Measurements from ENCODE around the gene CENPV. TPM values are rescaled to one million over a fixed set of nuclear protein-coding genes. Genes with fewer than 3 reads are reported as not detected.

CENPV gene
- total RNA-seq, 2 donors from 2014 or later: 109 to 202 TPM

DNA sequence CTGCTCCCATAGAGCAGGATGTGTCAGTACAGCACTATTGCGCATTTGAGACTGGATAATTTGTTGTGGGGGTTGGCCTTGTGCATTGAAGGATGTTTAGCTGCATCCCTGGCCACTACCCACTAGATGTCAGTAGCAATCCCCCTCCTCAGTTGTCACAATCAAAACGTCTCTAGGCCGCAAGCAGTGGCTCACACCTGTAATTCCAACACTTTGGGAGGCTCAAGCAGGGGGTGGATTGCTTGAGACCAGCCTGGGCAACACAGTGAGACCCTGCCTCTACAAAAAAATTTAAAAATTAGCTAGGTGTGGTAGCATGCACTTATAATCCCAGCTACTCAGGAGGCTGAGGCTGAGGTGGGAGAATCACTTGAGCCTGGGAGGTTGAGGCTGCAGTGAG, 48.4 kb downstream of the CENPV start:
- DNase-seq: peak; percentile 80
- peaks cover 3% of the 10 kb centered on the region for H3K4me1 Mint-ChIP-seq
- no peak overlapping the region for H3K27ac Mint-ChIP-seq

DNA sequence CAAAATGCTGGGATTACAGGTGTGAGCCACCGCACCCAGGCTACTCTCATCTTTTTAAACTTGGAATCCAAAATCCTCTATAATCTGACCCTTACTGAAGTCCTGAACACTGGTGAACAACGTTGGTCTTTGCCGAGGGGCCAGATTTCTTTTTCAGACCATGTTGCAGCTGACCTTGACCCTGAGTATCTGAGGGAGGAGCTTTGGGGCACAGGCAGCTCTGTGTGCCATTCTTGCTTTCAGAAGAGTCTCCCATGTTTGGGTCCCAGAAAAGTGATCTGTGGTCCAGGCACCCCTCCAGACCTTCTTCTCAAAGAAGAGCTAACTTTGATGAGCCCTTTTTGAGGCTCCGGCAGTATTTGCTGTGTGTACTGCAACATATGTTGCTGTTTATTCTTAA, 50.4 kb downstream of the CENPV start:
- H3K36me3 Mint-ChIP-seq (ENCODE audit: low read depth): peaks cover 14% of the 10 kb centered on the region
- H3K4me3 ChIP-seq (ENCODE audit: low read length): no peak overlapping the region
- TF ChIP-seq, protein P1, sequence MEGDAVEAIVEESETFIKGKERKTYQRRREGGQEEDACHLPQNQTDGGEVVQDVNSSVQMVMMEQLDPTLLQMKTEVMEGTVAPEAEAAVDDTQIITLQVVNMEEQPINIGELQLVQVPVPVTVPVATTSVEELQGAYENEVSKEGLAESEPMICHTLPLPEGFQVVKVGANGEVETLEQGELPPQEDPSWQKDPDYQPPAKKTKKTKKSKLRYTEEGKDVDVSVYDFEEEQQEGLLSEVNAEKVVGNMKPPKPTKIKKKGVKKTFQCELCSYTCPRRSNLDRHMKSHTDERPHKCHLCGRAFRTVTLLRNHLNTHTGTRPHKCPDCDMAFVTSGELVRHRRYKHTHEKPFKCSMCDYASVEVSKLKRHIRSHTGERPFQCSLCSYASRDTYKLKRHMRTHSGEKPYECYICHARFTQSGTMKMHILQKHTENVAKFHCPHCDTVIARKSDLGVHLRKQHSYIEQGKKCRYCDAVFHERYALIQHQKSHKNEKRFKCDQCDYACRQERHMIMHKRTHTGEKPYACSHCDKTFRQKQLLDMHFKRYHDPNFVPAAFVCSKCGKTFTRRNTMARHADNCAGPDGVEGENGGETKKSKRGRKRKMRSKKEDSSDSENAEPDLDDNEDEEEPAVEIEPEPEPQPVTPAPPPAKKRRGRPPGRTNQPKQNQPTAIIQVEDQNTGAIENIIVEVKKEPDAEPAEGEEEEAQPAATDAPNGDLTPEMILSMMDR (conservative IDR thresholded peaks at IDR 0.05): no peak
- no peak overlapping the region for H3K27ac Mint-ChIP-seq
- no peak for DNase-seq
- H3K36me3 ChIP-seq (ENCODE audit: control insufficient read depth, insufficient read depth, low read length): peaks cover 8% of the 10 kb centered on the region
- peaks cover 13% of the 10 kb centered on the region for H3K4me1 Mint-ChIP-seq
- peaks cover 9% of the 10 kb centered on the region for H3K4me1 ChIP-seq (ENCODE audit: control insufficient read depth, insufficient read depth, low read length)
- H3K27me3 Mint-ChIP-seq (ENCODE audit: insufficient read depth): no peaks in the 10 kb centered on the region
- no peak overlapping the region for H3K9ac ChIP-seq (ENCODE audit: extremely low read depth, low read length, poor library complexity, severe bottlenecking)
- H3K4me3 Mint-ChIP-seq: no peak overlapping the region
- H3K27me3 ChIP-seq (ENCODE audit: control insufficient read depth, insufficient read depth, low read length, poor library complexity, severe bottlenecking): no peaks in the 10 kb centered on the region
- H3K9me3 ChIP-seq (ENCODE audit: control insufficient read depth, low read length): no peaks in the 10 kb centered on the region
- 93 to 100% methylated on average over 2 to 4 of the region's 4 CpGs for WGBS, 2 experiments (ENCODE audit: insufficient coverage in 1 of 2, insufficient read length in 1 of 2)
- no peaks in the 10 kb centered on the region for H3K9me3 Mint-ChIP-seq
- no peak overlapping the region for H3K27ac ChIP-seq (ENCODE audit: low read depth, low read length)

More for the DNA sequence above, 48.4 kb downstream of the CENPV start:
- Mint-ChIP-seq H3K4me3 (no peak overlapping the region), H3K36me3 (ENCODE audit: low read depth) (peaks cover 19% of the 10 kb centered on the region), H3K9me3 (no peaks in the 10 kb centered on the region), H3K27me3 (ENCODE audit: insufficient read depth) (no peaks in the 10 kb centered on the region)
- no peak overlapping the region for H3K27ac ChIP-seq (ENCODE audit: low read depth, low read length)
- no peak overlapping the region for H3K9ac ChIP-seq (ENCODE audit: extremely low read depth, low read length, poor library complexity, severe bottlenecking)
- TF ChIP-seq, protein P1 (conservative IDR thresholded peaks at IDR 0.05): peak; percentile 74
- peaks cover 3% of the 10 kb centered on the region for H3K4me1 ChIP-seq (ENCODE audit: control insufficient read depth, insufficient read depth, low read length)
- 86 to 100% methylated on average over 1 to 3 of the region's 3 CpGs for WGBS, 2 experiments (ENCODE audit: insufficient coverage in 1 of 2, insufficient read length in 1 of 2)
- no peak overlapping the region for H3K4me3 ChIP-seq (ENCODE audit: low read length)
- no peaks in the 10 kb centered on the region for H3K27me3 ChIP-seq (ENCODE audit: control insufficient read depth, insufficient read depth, low read length, poor library complexity, severe bottlenecking)
- H3K9me3 ChIP-seq (ENCODE audit: control insufficient read depth, low read length): no peaks in the 10 kb centered on the region
- H3K36me3 ChIP-seq (ENCODE audit: control insufficient read depth, insufficient read depth, low read length): peaks cover 8% of the 10 kb centered on the region

DNA sequence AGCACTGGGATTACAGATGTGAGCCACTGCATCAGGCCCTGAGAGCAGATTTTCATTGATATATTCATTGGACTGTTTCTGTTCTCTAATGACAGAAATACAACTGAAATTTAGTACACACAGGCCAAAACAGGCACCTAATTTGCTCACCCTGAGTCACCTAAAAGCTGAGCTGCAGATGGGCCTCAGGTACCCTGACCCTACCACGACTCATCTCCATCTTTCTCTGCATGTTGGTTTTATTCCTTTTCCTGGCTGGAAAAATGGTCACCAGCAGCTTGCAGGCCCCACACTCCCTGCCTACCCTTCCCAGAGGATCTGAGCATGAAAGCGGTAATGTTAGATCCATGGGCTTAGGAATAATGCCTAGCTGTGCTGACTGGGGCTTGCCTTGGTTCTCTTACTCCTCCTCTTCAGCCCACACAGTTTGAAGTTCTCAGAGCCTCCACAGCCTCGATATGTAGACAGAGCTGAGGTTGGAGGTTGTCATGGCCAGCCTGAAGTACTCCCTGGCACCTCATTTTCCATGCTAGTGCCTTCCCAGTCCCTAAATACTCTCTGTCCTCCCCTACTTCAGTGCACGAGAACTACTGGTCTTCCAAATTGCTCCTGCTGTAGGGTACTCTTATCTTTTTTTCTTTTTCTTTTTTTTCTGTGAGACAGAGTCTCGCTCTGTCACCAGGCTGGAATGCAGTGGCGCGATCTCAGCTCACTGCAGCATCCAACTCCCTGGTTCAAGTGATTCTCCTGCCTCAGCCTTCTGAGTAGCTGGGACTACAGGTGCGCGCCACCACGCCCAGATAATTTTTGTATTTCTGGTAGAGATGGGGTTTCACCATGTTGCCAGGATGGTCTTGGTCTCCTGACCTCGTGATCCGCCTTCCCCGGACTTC, 51.1 kb downstream of the CENPV start:
- TF ChIP-seq, protein P1 (conservative IDR thresholded peaks at IDR 0.05): no peak
- Histone ChIP-seq H3K4me3 (ENCODE audit: low read length) (no peak overlapping the region), H3K36me3 (ENCODE audit: control insufficient read depth, insufficient read depth, low read length) (peaks cover 8% of the 10 kb centered on the region), H3K27ac (ENCODE audit: low read depth, low read length) (no peak overlapping the region), H3K4me1 (ENCODE audit: control insufficient read depth, insufficient read depth, low read length) (peaks cover 15% of the 10 kb centered on the region), H3K9me3 (ENCODE audit: control insufficient read depth, low read length) (no peaks in the 10 kb centered on the region), H3K9ac (ENCODE audit: extremely low read depth, low read length, poor library complexity, severe bottlenecking) (no peak overlapping the region), H3K27me3 (ENCODE audit: control insufficient read depth, insufficient read depth, low read length, poor library complexity, severe bottlenecking) (no peaks in the 10 kb centered on the region)
- no peaks in the 10 kb centered on the region for H3K27me3 Mint-ChIP-seq (ENCODE audit: insufficient read depth)
- peaks cover 14% of the 10 kb centered on the region for H3K36me3 Mint-ChIP-seq (ENCODE audit: low read depth)
- no peak for DNase-seq
- peak overlapping the region; percentile 27 for H3K27ac Mint-ChIP-seq
- H3K4me3 Mint-ChIP-seq: no peak overlapping the region
- H3K4me1 Mint-ChIP-seq: peaks cover 20% of the 10 kb centered on the region
- no peaks in the 10 kb centered on the region for H3K9me3 Mint-ChIP-seq
- WGBS, 2 experiments (ENCODE audit: insufficient coverage in 1 of 2, insufficient read length in 1 of 2): 91 to 94% methylated on average over 11 to 13 of the region's 13 CpGs

Data from endodermal cell (in vitro differentiated cells).